Measurements from ENCODE around the gene PHIP. TPM values are rescaled to one million over a fixed set of nuclear protein-coding genes. Genes with fewer than 3 reads are reported as not detected.

Gene PHIP
- total RNA-seq, 1 experiment from 2014 or later, result 29.0 TPM

DNA sequence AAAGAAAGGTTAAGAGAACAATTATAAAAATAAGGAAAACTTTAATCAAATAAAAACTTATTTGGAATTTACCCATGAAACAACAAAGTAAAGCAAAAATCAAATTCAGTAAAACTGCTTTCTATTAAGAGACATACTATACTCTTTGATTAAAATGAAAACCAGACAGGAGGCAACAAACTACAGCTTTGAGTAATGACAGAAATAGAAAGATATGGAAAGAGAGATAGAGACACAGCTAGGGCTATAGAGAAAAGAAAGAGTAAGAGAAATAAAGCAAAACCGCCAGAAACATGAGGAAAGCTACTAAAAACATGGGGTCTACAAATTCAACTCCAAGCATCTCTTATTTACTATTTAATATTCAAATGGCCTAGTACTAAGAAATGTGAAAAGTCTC, 67.6 kb downstream of the PHIP start:
- DNase-seq, result no peak
- Histone ChIP-seq H3K9me2 (ENCODE audit: insufficient read depth) (no peaks in the 10 kb centered on the region), H2AFZ (no peak overlapping the region), H3K36me3 (ENCODE audit: low read depth) (peaks cover 4% of the 10 kb centered on the region; the same call in 1 of the 2 replicates), H3F3A (ENCODE audit: insufficient read depth, low read depth) (no peaks in the 10 kb centered on the region), H3K27me3 (ENCODE audit: insufficient read depth, low read depth) (no peaks in the 10 kb centered on the region), H3K4me2 (no peak overlapping the region), H4K20me1 (ENCODE audit: insufficient read depth) (no peaks in the 10 kb centered on the region), H3K27ac (no peak overlapping the region), H3K9me3 (ENCODE audit: insufficient read depth, low read depth) (no peaks in the 10 kb centered on the region), H3K4me1 (replicated peaks; ENCODE audit: insufficient read depth) (no peaks in the 10 kb centered on the region), H3K4me3 (no peak overlapping the region), H3K79me2 (ENCODE audit: low read depth) (no peaks in the 10 kb centered on the region)
- POLR2A ChIA-PET (ENCODE audit: unreplicated experiment), result interaction anchor here (0.6 kb wide), 1 partner anchor 48 kb away, joined by 6 read pairs; no protein-coding TSS in a partner anchor
- CTCF ChIA-PET, result interaction anchor here (0.6 kb wide), 1 partner anchor 26 kb away, joined by 3 read pairs; no protein-coding TSS in a partner anchor
- no TSS peak for BruUV-seq (replicated peaks)
- no peak for TF ChIP-seq EZH2 (IDR thresholded peaks at IDR 0.05; ENCODE audit: low read depth)
- TF ChIP-seq, protein P1, sequence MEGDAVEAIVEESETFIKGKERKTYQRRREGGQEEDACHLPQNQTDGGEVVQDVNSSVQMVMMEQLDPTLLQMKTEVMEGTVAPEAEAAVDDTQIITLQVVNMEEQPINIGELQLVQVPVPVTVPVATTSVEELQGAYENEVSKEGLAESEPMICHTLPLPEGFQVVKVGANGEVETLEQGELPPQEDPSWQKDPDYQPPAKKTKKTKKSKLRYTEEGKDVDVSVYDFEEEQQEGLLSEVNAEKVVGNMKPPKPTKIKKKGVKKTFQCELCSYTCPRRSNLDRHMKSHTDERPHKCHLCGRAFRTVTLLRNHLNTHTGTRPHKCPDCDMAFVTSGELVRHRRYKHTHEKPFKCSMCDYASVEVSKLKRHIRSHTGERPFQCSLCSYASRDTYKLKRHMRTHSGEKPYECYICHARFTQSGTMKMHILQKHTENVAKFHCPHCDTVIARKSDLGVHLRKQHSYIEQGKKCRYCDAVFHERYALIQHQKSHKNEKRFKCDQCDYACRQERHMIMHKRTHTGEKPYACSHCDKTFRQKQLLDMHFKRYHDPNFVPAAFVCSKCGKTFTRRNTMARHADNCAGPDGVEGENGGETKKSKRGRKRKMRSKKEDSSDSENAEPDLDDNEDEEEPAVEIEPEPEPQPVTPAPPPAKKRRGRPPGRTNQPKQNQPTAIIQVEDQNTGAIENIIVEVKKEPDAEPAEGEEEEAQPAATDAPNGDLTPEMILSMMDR (conservative IDR thresholded peaks at IDR 0.05), result no peak
- intact Hi-C loops (cut with micrococcal nuclease; ENCODE audit: unreplicated experiment), result no loop called here

DNA sequence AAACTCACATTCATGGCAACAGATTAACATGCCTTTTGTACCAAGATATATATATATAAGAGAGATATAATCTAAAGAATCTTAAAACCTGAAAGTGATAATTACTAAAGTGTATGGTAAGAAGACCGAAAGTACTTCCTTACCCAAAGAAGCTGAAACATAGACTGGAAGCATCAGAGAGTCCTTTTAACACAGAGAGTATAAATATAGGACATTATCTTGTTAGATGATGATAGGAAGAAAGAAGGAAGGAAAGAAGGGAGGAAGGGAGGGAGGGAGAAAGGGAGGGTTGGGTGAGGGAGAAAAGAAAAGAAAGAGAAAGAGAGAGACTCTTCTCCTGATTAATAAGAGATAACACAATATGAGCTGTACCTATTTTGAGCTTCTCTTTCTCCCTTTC, 68.2 kb downstream of the PHIP start:
- H3K27ac ChIP-seq, result no peak overlapping the region
- DNase-seq, result no peak
- no peaks in the 10 kb centered on the region for H3F3A ChIP-seq (ENCODE audit: insufficient read depth, low read depth)
- BruUV-seq (replicated peaks), result no TSS peak
- H3K27me3 ChIP-seq (ENCODE audit: insufficient read depth, low read depth), result no peaks in the 10 kb centered on the region
- intact Hi-C loops (cut with micrococcal nuclease; ENCODE audit: unreplicated experiment), result no loop called here
- H3K4me3 ChIP-seq, result no peak overlapping the region
- H3K79me2 ChIP-seq (ENCODE audit: low read depth), result no peaks in the 10 kb centered on the region
- H3K4me1 ChIP-seq (replicated peaks; ENCODE audit: insufficient read depth), result no peaks in the 10 kb centered on the region
- CTCF ChIA-PET, result interaction anchor here (0.6 kb wide), 1 partner anchor 25 kb away, joined by 3 read pairs; no protein-coding TSS in a partner anchor
- no peak overlapping the region for H3K4me2 ChIP-seq
- TF ChIP-seq, protein P1 (conservative IDR thresholded peaks at IDR 0.05), result no peak
- TF ChIP-seq EZH2 (IDR thresholded peaks at IDR 0.05; ENCODE audit: low read depth), result no peak
- no peaks in the 10 kb centered on the region for H3K9me2 ChIP-seq (ENCODE audit: insufficient read depth)
- no peak overlapping the region for H2AFZ ChIP-seq
- H3K36me3 ChIP-seq (ENCODE audit: low read depth), result peaks cover 4% of the 10 kb centered on the region; the same call in 1 of the 2 replicates
- H4K20me1 ChIP-seq (ENCODE audit: insufficient read depth), result no peaks in the 10 kb centered on the region
- no peaks in the 10 kb centered on the region for H3K9me3 ChIP-seq (ENCODE audit: insufficient read depth, low read depth)
- POLR2A ChIA-PET (ENCODE audit: unreplicated experiment), result interaction anchor here (0.6 kb wide), 1 partner anchor 48 kb away, joined by 6 read pairs; no protein-coding TSS in a partner anchor

DNA sequence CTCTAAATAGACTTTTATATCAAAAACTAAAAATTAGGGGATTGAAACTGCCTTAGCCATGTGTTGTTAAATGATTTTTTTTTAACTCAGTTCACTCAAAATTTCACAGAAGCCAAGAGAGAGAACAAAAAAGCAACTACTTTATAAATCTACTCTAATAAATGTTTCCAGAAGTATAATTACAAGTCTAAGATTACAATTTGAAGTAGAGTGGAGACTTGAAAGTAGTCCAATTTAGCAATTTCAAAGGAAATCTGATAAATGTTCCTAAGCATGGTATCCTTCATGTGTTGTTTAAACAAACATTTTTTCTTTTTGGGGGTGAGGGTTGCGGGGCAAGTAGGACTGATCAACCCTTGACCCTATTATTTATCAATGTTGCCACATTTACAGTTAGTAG, 72.6 kb downstream of the PHIP start:
- intact Hi-C loops (cut with micrococcal nuclease; ENCODE audit: unreplicated experiment), result no loop called here
- no peak overlapping the region for H3K4me2 ChIP-seq
- peaks cover 9% of the 10 kb centered on the region; the same call in 1 of the 2 replicates for H3K36me3 ChIP-seq (ENCODE audit: low read depth)
- no peak for DNase-seq
- no peaks in the 10 kb centered on the region for H3K79me2 ChIP-seq (ENCODE audit: low read depth)
- no TSS peak for BruUV-seq (replicated peaks)
- no peaks in the 10 kb centered on the region for H4K20me1 ChIP-seq (ENCODE audit: insufficient read depth)
- H3K4me3 ChIP-seq, result no peak overlapping the region
- H3K27ac ChIP-seq, result no peak overlapping the region
- ChIA-PET POLR2A (ENCODE audit: unreplicated experiment) (no interaction called here), CTCF (no interaction called here)
- H3K9me3 ChIP-seq (ENCODE audit: insufficient read depth, low read depth), result no peaks in the 10 kb centered on the region
- H2AFZ ChIP-seq, result no peak overlapping the region
- no peaks in the 10 kb centered on the region for H3K4me1 ChIP-seq (replicated peaks; ENCODE audit: insufficient read depth)
- TF ChIP-seq EZH2 (IDR thresholded peaks at IDR 0.05; ENCODE audit: low read depth), result no peak
- TF ChIP-seq, protein P1 (conservative IDR thresholded peaks at IDR 0.05), result no peak
- H3K27me3 ChIP-seq (ENCODE audit: insufficient read depth, low read depth), result no peaks in the 10 kb centered on the region
- H3K9me2 ChIP-seq (ENCODE audit: insufficient read depth), result no peaks in the 10 kb centered on the region
- H3F3A ChIP-seq (ENCODE audit: insufficient read depth, low read depth), result no peaks in the 10 kb centered on the region

Data from PC-9 (cell line).